H54 (cell line): ENCODE data around the gene RPSA.
"Not testable (repeated sequence)": the region's sequence is repeated elsewhere in the genome, so short reads cannot be mapped to it uniquely, and the experiment has no call there.

ENCODE experiments used
- DNase-seq: peaks from one replicate; pipeline ENCODE4 v3.0.0; 2011; ENCODE audit warnings: low spot score, mixed read lengths; ENCODE audit not compliant: insufficient read length
- FAIRE-seq: peaks from 3 replicates; lab custom pipeline; 2011; peaks lifted over from hg19 to GRCh38; lab: Jason Lieb, UNC
- POLR2A ChIP-seq: IDR thresholded peaks from 2 replicates; pipeline ENCODE4 v1.6.1; 2011; ENCODE audit warnings: low read depth, mild to moderate bottlenecking, low read length

The RPSA gene

DNA sequence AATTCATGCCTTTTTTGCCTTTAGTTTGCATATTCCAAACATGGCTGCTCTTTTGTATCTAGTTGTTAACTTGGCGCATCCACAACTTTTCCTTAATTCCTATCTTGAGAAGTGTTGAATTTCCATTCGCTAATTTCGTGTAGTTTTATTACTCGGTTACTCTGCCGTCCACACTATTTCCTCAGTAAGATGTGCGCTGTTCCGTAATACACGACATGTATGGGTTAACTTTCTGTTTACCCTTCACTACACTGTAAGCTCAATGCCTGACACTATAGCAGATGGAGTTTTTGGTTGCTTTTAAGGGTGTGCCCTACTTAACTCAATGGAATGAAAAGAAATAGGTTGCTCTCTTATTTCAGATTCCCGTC is 724 bp downstream of the RPSA start:
- no peak for TF ChIP-seq POLR2A

DNA sequence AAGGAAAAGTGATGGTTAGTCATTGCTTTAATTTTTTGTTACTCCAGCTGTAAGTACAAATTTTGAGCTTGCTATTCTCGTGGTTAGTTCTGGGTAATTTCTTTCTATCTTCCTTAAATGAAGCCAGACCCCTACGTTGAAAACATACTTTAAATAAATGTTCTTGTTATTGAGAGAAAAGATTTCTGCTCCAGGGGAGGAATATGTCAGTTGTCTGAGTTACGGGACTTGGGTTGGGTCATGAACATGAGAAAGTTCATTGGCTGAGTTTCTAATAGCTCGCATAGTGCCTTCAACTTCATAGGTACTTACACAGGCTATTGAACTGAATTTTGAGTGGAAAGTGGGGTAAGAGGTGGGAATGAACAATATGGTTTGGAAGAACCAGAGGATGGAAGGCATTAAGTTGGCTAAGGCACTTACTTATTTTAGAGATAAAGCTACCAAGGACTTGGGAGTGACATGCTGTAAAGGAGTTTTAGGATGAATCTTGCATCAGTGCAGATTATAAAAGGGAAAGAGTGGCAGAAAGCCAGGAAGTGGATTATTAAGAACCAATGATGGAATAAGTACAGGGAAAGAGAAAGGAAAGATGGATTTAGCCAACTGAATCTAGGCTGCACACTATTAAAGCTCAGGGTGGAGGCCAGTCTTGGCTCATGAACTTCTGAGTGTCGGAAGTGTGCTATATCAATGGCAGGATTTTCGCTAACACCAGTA is 1.4 kb downstream of the RPSA start:
- no peak for TF ChIP-seq POLR2A
- no peak for FAIRE-seq
- no peak for DNase-seq

More for the DNA sequence above, 724 bp downstream of the RPSA start:
- DNase-seq, result no peak
- no peak for FAIRE-seq

GRCh38 chr3:39408493-39409372 is 2.2 kb downstream of the RPSA start:
- FAIRE-seq (no peak), DNase-seq (no peak)
- TF ChIP-seq POLR2A, result no peak

DNA sequence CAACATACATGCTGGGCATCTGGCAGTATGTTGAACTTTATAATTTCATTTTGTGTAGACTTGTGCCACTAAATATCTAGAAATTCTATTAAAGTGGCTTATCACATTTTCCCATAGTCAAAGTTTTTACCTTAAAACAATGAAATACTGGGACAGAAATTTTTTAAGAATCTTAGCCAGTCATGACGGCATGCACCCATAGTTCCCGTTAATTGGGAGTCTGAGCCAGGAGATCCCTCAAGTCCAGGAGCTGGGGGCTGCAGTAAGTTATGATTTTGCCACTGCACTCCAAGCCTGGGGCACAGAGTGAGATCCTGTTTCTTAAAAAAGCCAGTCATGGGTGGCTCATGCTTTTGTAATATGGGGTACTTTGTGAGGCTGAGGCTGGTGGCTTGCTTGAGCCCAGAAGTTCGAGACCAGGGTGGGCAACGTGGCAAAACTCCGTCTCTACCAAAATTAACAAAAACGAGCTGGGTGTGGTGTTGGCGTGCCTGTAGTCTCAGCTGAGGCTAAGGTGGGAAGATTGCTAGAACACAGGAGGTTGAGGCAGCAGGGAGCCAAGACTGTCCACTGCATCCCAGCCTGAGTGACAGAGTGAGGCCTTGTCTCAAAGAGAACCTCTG is 3.1 kb downstream of the RPSA start:
- DNase-seq (no peak), FAIRE-seq (no peak)
- no peak for TF ChIP-seq POLR2A

DNA sequence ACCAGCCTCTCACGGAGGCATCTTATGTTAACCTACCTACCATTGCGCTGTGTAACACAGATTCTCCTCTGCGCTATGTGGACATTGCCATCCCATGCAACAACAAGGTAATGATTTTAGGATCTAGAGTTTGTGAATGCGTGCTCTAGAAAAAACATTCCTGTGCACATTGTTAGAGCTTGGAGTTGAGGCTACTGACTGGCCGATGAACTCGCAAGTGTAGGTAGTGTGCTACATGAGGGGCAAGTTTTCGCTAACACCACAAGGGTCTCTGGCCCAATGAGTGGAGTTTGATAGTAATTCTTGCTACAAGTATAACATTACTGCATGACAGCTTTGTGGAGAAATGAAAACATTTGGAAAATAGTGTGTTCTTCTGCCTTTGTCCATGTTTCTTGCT is 4.4 kb downstream of the RPSA start:
- DNase-seq (no peak), FAIRE-seq (no peak)
- TF ChIP-seq POLR2A, result no peak

- no peak for DNase-seq
- no peak for FAIRE-seq
- TF ChIP-seq POLR2A, result no peak
These were observed 6.2 kb downstream of the RPSA start for GRCh38 chr3:39412668-39413260.

DNA sequence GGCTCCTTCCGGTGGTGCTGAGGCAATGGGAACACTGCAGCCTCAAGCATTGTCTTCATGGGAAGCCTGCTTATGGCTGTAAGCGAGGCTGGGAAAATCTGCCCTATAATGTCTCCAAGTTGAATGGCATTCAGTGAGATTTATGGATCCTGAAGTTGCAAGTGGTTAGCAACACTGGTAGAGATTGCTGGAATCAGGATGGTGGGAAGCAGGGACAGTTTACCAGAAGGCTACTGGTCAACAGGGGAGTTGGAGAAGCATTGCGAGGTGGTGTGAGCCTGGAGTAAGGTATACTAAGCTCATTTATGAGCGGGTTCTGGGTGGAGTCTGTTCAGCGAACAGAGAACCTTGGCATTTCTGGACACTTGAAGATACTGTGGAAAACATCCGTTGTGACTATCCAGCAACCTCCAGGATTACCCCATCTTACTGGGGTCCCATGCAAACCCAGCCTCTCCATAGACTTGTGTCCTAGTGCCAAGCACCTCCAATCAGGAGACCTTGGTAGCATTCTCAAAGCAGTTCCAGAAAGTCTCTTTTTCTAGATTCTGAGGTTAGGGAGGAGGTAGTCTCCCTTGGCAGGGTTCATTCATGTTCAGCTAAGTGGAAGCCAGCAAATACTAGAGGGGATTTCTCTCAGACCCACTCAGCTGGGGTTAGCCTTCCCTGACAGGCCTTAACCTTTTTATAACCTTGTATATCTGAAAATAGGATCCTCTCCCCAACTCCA is 7.3 kb downstream of the RPSA start:
- DNase-seq (no peak), FAIRE-seq (no peak)
- TF ChIP-seq POLR2A, result no peak

DNA sequence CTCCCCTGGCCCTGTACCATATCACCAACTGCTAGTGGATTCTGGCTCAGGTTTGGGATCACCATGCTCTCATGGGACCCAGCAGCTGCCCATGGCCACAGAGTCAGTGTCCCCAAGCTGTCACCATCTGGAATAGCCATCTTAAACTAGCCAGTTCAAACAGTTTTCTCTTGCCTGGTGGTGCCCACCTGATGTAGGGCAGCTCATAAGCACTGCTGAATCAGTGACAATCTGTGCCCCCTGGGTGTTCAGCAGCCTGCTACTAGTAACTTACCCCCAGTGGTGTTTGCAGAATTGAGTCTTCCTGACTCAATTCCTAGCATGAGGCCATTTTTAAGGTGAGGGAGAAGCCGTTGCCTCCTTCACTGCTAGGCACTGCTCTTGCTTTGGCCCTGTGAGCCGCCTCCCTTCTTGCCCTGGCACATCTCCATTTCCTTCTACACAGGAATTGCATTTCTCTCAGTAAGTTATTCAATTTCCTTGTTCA is 7.9 kb downstream of the RPSA start:
- TF ChIP-seq POLR2A, result no peak
- DNase-seq (no peak), FAIRE-seq (no peak)

DNA sequence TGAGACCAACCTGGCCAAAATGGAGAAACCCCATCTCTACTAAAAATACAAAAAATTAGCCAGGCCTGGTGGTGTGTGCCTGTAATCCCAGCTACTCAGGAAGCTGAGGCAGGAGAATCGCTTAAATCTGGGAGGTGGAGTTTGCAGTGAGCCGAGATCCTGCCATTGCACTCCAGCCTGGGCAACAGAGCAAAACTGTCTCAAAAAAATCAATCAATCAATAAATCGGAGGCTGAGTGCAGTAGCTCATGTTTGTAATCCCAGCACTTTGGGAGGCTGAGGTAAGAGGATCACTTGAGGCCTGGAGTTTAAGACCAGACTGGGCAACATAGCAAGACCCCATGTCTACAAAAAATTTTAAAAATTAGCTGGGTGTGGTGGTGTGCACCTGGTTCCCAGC is 8.8 kb downstream of the RPSA start:
- FAIRE-seq, DNase-seq: not testable (repeated sequence)

- DNase-seq, result no peak
- no peak for TF ChIP-seq POLR2A
- no peak for FAIRE-seq
These were observed 9.5 kb downstream of the RPSA start for GRCh38 chr3:39415983-39416382.

GRCh38 chr3:39416998-39417397 is 10.5 kb downstream of the RPSA start:
- DNase-seq, FAIRE-seq: not testable (repeated sequence)

DNA sequence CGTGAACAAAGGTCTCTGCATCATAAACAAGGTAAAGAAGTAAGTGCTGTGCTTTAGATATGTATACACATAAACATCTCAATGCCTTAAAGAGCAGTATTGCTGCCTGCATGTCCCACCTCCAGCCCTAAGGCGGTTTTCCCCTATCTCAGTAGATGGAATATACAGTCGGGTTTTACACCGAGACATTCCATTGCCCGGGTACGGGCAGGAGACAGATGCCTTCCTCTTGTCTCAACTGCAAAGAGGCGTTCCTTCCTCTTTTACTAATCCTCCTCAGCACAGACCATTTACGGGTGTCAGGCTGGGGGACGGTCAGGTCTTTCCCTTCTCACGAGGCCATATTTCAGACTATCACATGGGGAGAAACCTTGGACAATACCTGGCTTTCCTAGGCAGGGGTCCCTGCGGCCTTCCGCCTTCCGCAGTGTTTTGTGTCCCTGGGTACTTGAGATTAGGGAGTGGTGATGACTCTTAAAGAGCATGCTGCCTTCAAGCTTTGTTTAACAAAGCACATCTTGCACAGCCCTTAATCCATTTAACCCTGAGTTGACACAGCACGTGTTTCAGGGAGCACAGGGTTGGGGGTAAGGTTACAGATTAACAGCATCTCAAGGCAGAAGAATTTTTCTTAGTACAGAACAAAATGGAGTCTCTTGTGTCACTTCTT is 12.2 kb downstream of the RPSA start:
- not testable (repeated sequence) for DNase-seq, FAIRE-seq
